Measurements from ENCODE around the gene PTPRD. TPM values are rescaled to one million over a fixed set of nuclear protein-coding genes. Genes with fewer than 3 reads are reported as not detected.

Gene PTPRD
- total and polyA plus RNA-seq, 2 donors (not counting 1 experiment from before 2014, with no cell fraction given), result not detected

DNA sequence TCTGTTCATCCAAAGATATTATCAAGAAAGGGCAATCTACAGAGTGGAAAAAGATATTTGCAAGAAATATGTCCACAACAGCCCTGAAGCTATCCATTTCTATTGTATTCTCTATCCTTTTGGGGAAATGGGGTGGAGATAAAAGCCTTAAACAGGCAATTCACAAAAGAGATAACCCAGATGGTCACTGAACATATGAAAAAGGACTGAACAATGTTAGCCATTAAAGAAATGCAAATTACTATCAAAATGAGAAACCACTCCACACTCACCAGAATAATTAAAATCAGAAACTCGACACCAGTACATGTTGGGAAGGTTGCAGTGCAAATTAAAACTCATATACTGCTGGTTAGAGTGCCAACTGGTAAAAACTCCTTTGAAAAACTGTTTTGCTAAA lies 1858.1 kb downstream of the PTPRD start:
- WGBS (ENCODE audit: insufficient coverage), result no CpG with 5 or more reads among the region's 1 CpG
- H3K27ac Mint-ChIP-seq, result no peak overlapping the region
- peaks cover 0 to 3% of the 10 kb centered on the region in 2 donors for H3K4me1 ChIP-seq (ENCODE audit: control insufficient read depth in 2 of 2, insufficient read depth in 2 of 2, low read length in 2 of 2)

DNA sequence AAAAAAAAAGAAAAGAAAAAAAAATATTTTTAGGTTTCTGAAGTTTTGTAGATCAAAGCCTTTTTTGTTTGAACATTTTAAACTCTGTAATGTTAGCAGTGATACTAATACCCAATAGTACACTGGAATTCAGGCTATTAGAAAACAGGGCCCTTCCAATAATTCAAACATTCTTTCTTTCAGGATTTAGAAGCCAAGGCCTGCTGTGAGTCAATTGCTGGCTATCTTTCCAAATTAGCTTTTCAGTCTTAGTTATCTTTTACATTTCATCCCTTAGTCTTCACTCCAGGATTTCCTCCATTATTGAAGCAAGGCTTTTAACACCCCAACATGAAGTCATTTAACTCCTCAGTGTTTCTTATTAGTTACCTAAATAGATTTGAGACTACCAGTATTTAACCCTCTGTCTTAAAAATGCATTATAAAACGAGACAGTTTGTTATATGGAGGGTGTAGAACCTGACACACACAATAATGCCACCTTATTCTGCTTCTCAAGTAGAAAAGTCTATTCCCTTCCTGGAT lies 1861.3 kb downstream of the PTPRD start:
- Histone ChIP-seq H3K4me3 (ENCODE audit: control extremely low read depth in 1 of 5, extremely low read depth in 1 of 5, insufficient read depth in 1 of 5, low read depth in 2 of 5, low read length in 4 of 5) (no peak overlapping the region), H3K27ac (ENCODE audit: low read length in 2 of 2) (no peak overlapping the region), H3K36me3 (replicated peaks in 1 of 2; ENCODE audit: control extremely low read depth in 1 of 2, control insufficient read depth in 1 of 2, extremely low read depth in 1 of 2, insufficient read depth in 2 of 2, low read length in 1 of 2) (no peaks in the 10 kb centered on the region), H3K4me2 (replicated peaks; ENCODE audit: low read depth, low read length, poor library complexity, severe bottlenecking) (no peak overlapping the region), H4K20me1 (ENCODE audit: control insufficient read depth, insufficient read depth, low read length, poor library complexity, severe bottlenecking) (no peaks in the 10 kb centered on the region), H3K79me2 (ENCODE audit: control insufficient read depth, insufficient read depth, low read length) (no peaks in the 10 kb centered on the region), H3K27me3 (replicated peaks in 1 of 4; ENCODE audit: control extremely low read depth in 1 of 4, control insufficient read depth in 3 of 4, insufficient read depth in 4 of 4, low read length in 3 of 4) (no peaks in the 10 kb centered on the region), H2AFZ (ENCODE audit: insufficient read depth, low read depth, low read length, poor library complexity, severe bottlenecking) (no peak overlapping the region), H3K9me3 (ENCODE audit: control extremely low read depth in 1 of 3, control insufficient read depth in 2 of 3, insufficient read depth in 1 of 3, low read length in 2 of 3) (no peaks in the 10 kb centered on the region), H3K4me1 (ENCODE audit: control insufficient read depth in 2 of 2, insufficient read depth in 2 of 2, low read length in 2 of 2) (no peaks in the 10 kb centered on the region), H3K9ac (ENCODE audit: low read length) (no peak overlapping the region)
- POLR2A ChIA-PET, result no interaction called here
- no peak for DNase-seq
- H3K9me3 Mint-ChIP-seq (ENCODE audit: insufficient read depth), result no peaks in the 10 kb centered on the region
- ATAC-seq (ENCODE audit: low read depth), result no peak
- H3K27ac Mint-ChIP-seq, result no peak overlapping the region
- CTCF ChIA-PET, result no interaction called here
- intact Hi-C loops (cut with micrococcal nuclease), result no loop called here
- H3K4me3 Mint-ChIP-seq, result no peak overlapping the region
- H3K4me1 Mint-ChIP-seq, result no peaks in the 10 kb centered on the region
- H3K27me3 Mint-ChIP-seq, result no peaks in the 10 kb centered on the region
- WGBS (ENCODE audit: insufficient coverage), result no CpG with 5 or more reads among the region's 1 CpG
- TF ChIP-seq EZH2 (IDR thresholded peaks at IDR 0.05; ENCODE audit: borderline replicate concordance, insufficient read depth, low read depth, low read length, poor library complexity, severe bottlenecking), result no peak

More for the DNA sequence above, 1858.1 kb downstream of the PTPRD start:
- POLR2A ChIA-PET, result no interaction called here
- Histone ChIP-seq H3K27me3 (replicated peaks in 1 of 4; ENCODE audit: control extremely low read depth in 1 of 4, control insufficient read depth in 3 of 4, insufficient read depth in 4 of 4, low read length in 3 of 4) (no peaks in the 10 kb centered on the region), H3K9ac (ENCODE audit: low read length) (no peak overlapping the region), H3K79me2 (ENCODE audit: control insufficient read depth, insufficient read depth, low read length) (no peaks in the 10 kb centered on the region), H2AFZ (ENCODE audit: insufficient read depth, low read depth, low read length, poor library complexity, severe bottlenecking) (no peak overlapping the region), H3K4me3 (ENCODE audit: control extremely low read depth in 1 of 5, extremely low read depth in 1 of 5, insufficient read depth in 1 of 5, low read depth in 2 of 5, low read length in 4 of 5) (no peak overlapping the region), H3K36me3 (replicated peaks in 1 of 2; ENCODE audit: control extremely low read depth in 1 of 2, control insufficient read depth in 1 of 2, extremely low read depth in 1 of 2, insufficient read depth in 2 of 2, low read length in 1 of 2) (no peaks in the 10 kb centered on the region), H4K20me1 (ENCODE audit: control insufficient read depth, insufficient read depth, low read length, poor library complexity, severe bottlenecking) (no peaks in the 10 kb centered on the region), H3K9me3 (ENCODE audit: control extremely low read depth in 1 of 3, control insufficient read depth in 2 of 3, insufficient read depth in 1 of 3, low read length in 2 of 3) (peaks cover 0 to 4% (median 0%) of the 10 kb centered on the region in 3 donors), H3K4me2 (replicated peaks; ENCODE audit: low read depth, low read length, poor library complexity, severe bottlenecking) (no peak overlapping the region), H3K27ac (ENCODE audit: low read length in 2 of 2) (no peak overlapping the region)
- intact Hi-C loops (cut with micrococcal nuclease), result no loop called here
- Mint-ChIP-seq H3K9me3 (ENCODE audit: insufficient read depth) (no peaks in the 10 kb centered on the region), H3K4me3 (no peak overlapping the region), H3K4me1 (peaks cover 3% of the 10 kb centered on the region), H3K27me3 (no peaks in the 10 kb centered on the region)
- CTCF ChIA-PET, result interaction anchor here (0.6 kb wide), 1 partner anchor 911 kb away, joined by 3 read pairs; no protein-coding TSS in a partner anchor
- no peak for TF ChIP-seq EZH2 (IDR thresholded peaks at IDR 0.05; ENCODE audit: borderline replicate concordance, insufficient read depth, low read depth, low read length, poor library complexity, severe bottlenecking)
- TF ChIP-seq, protein P1, sequence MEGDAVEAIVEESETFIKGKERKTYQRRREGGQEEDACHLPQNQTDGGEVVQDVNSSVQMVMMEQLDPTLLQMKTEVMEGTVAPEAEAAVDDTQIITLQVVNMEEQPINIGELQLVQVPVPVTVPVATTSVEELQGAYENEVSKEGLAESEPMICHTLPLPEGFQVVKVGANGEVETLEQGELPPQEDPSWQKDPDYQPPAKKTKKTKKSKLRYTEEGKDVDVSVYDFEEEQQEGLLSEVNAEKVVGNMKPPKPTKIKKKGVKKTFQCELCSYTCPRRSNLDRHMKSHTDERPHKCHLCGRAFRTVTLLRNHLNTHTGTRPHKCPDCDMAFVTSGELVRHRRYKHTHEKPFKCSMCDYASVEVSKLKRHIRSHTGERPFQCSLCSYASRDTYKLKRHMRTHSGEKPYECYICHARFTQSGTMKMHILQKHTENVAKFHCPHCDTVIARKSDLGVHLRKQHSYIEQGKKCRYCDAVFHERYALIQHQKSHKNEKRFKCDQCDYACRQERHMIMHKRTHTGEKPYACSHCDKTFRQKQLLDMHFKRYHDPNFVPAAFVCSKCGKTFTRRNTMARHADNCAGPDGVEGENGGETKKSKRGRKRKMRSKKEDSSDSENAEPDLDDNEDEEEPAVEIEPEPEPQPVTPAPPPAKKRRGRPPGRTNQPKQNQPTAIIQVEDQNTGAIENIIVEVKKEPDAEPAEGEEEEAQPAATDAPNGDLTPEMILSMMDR (IDR thresholded peaks at IDR 0.05), result no peak
- DNase-seq, result no peak
- no peak for ATAC-seq (ENCODE audit: low read depth)

Measured in B cell (primary cell).